ENCODE data around the gene SUMF1. TPM values are rescaled to one million over a fixed set of nuclear protein-coding genes. Genes with fewer than 3 reads are reported as not detected.

Gene SUMF1
- total and polyA plus RNA-seq, 2 of the 4 experiments (the other 2 are of a cell fraction), result 26.3 to 38.4 TPM

DNA sequence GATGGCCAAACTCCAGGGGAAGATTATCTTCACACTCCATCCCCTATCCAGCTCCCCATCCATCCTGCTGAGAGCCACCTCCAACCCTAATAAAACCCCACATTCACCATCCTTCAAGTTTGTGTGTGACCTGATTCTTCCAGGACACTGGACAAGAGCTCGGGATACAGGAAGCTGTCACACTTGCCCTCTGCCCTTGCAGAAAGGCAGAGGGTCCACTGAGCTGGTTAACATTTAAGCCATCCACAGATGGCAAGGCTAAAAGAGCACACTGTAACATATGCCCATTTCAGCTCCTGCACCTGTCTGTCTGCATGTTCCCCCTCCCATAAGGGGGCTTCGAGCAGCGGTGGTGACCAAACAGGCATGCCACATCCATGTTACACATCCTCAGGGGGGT is 134.1 kb downstream of the SUMF1 start:
- dilution Hi-C loops (cut with HindIII; ENCODE audit: low sequenced_read_pairs, unreplicated experiment), result no loop called here
- Histone ChIP-seq H3K4me1 (ENCODE audit: control insufficient read depth, insufficient read depth, low read length) (peaks cover 2% of the 10 kb centered on the region; the same call in 1 of the 2 replicates), H3K27me3 (ENCODE audit: control insufficient read depth, insufficient read depth, low read length) (no peaks in the 10 kb centered on the region), H3K9ac (ENCODE audit: low read depth, low read length) (no peak overlapping the region), H4K20me1 (ENCODE audit: insufficient read depth, low read length) (no peaks in the 10 kb centered on the region), H4K8ac (ENCODE audit: low read depth in 2 of 2, low read length in 2 of 2) (no peak overlapping the region), H2BK20ac (ENCODE audit: low read depth, low read length) (no peak overlapping the region), H3K14ac (replicated peaks; ENCODE audit: low read depth, low read length) (no peak overlapping the region), H3K4ac (ENCODE audit: low read depth, low read length) (no peak overlapping the region), H3K9me1 (ENCODE audit: insufficient read depth, low read length) (no peaks in the 10 kb centered on the region), H3K36me3 (ENCODE audit: control insufficient read depth, insufficient read depth, low read length) (no peaks in the 10 kb centered on the region), H4K5ac (ENCODE audit: low read depth, low read length) (no peak overlapping the region), H2BK15ac (ENCODE audit: low read depth, low read length) (no peak overlapping the region), H2AK5ac (ENCODE audit: low read depth, low read length) (no peak overlapping the region), H2BK5ac (ENCODE audit: low read depth, low read length, poor library complexity, severe bottlenecking) (no peak overlapping the region), H2BK120ac (ENCODE audit: low read depth, low read length) (no peak overlapping the region), H3K79me1 (ENCODE audit: low read depth in 1 of 2, low read length in 2 of 2) (no peaks in the 10 kb centered on the region), H4K91ac (ENCODE audit: insufficient read depth, low read depth, low read length) (no peak overlapping the region), H3K18ac (ENCODE audit: low read depth, low read length) (no peak overlapping the region), H3K23ac (ENCODE audit: low read depth, low read length) (no peak overlapping the region), H3K56ac (ENCODE audit: extremely low read depth, insufficient read depth, low read length) (no peak overlapping the region), H3K27ac (ENCODE audit: insufficient read depth, low read length) (no peak overlapping the region), H3K4me2 (ENCODE audit: low read depth, low read length) (no peak overlapping the region), H3K4me3 (ENCODE audit: insufficient read depth, low read depth, low read length) (no peak overlapping the region), H2AFZ (replicated peaks; ENCODE audit: low read length, poor library complexity) (no peak overlapping the region), H3K9me3 (ENCODE audit: control insufficient read depth, insufficient read depth, low read length) (no peaks in the 10 kb centered on the region), H2AK9ac (replicated peaks; ENCODE audit: low read depth, low read length, poor library complexity) (no peak overlapping the region)
- TF ChIP-seq, protein P1, sequence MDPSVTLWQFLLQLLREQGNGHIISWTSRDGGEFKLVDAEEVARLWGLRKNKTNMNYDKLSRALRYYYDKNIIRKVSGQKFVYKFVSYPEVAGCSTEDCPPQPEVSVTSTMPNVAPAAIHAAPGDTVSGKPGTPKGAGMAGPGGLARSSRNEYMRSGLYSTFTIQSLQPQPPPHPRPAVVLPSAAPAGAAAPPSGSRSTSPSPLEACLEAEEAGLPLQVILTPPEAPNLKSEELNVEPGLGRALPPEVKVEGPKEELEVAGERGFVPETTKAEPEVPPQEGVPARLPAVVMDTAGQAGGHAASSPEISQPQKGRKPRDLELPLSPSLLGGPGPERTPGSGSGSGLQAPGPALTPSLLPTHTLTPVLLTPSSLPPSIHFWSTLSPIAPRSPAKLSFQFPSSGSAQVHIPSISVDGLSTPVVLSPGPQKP (IDR thresholded peaks at IDR 0.05; ENCODE audit: borderline replicate concordance, low read depth, low read length), result no peak
- TF ChIP-seq, protein P2, sequence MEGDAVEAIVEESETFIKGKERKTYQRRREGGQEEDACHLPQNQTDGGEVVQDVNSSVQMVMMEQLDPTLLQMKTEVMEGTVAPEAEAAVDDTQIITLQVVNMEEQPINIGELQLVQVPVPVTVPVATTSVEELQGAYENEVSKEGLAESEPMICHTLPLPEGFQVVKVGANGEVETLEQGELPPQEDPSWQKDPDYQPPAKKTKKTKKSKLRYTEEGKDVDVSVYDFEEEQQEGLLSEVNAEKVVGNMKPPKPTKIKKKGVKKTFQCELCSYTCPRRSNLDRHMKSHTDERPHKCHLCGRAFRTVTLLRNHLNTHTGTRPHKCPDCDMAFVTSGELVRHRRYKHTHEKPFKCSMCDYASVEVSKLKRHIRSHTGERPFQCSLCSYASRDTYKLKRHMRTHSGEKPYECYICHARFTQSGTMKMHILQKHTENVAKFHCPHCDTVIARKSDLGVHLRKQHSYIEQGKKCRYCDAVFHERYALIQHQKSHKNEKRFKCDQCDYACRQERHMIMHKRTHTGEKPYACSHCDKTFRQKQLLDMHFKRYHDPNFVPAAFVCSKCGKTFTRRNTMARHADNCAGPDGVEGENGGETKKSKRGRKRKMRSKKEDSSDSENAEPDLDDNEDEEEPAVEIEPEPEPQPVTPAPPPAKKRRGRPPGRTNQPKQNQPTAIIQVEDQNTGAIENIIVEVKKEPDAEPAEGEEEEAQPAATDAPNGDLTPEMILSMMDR (conservative IDR thresholded peaks at IDR 0.05; ENCODE audit: low read depth, low read length), result no peak
- TF ChIP-seq FOS (IDR thresholded peaks at IDR 0.05; ENCODE audit: low read depth, low read length), result no peak
- no peak for TF ChIP-seq POLR2A (IDR thresholded peaks at IDR 0.05; ENCODE audit: low read depth, low read length)
- no peak for TF ChIP-seq RAD21 (IDR thresholded peaks at IDR 0.05; ENCODE audit: low read length)
- no peak for TF ChIP-seq RFX5 (IDR thresholded peaks at IDR 0.05; ENCODE audit: low read depth, low read length)
- no peak for ATAC-seq (ENCODE audit: low read depth)
- POLR2A ChIA-PET (ENCODE audit: unreplicated experiment), result no interaction called here
- no TSS peak for BruUV-seq (replicated peaks)
- CTCF ChIA-PET, result interaction anchor here (1.4 to 1.7 kb wide), 2 partner anchors 18 to 301 kb away, joined by 4 to 10 read pairs; no protein-coding TSS in a partner anchor
- DNase-seq, result no peak
- WGBS, 2 experiments (ENCODE audit: extremely low coverage in 2 of 2, insufficient read length in 1 of 2), result 83% methylated on average over 1 of the region's 3 CpGs; no CpG with 5 or more reads in 1 of the 2 experiments
- in situ Hi-C loops (cut with MboI; ENCODE audit: low sequenced_read_pairs), result no loop called here
- intact Hi-C loops (cut with micrococcal nuclease), result no loop called here
